Stimulated activated naive B cell treated with anti-CD40 and anti-IgM and Interleukin-4, amounts not matched to agents 10 μg/mL and 1 μg/mL and 100 μg/mL, for 72 hours (primary cell): ENCODE results near the gene RAET1G.

Experiments used
- ATAC-seq, 2 donors: fragments of 150-1000 bp; cut with Tn5 transposase; replicated peaks; 2 replicates each; pipeline ENCODE4 v1.10.0; 2021; ENCODE audit warnings: moderate library complexity in 1 of 2
- DNase-seq: peaks from one replicate; pipeline ENCODE4 v3.0.0; 2021
- H3K27ac Mint-ChIP-seq: one replicate; pipeline ENCODE4 v1.8.0; 2022; ENCODE audit warnings: mild to moderate bottlenecking, mixed read lengths
- H3K27me3 Mint-ChIP-seq, 2 donors: one replicate each; pipeline ENCODE4 v1.8.0; 2022; ENCODE audit warnings: mixed read lengths in 2 of 2
- H3K36me3 Mint-ChIP-seq, 2 donors: one replicate each; pipeline ENCODE4 v1.8.0; 2022; ENCODE audit warnings: mixed read lengths in 2 of 2, mild to moderate bottlenecking in 1 of 2
- H3K4me1 Mint-ChIP-seq, 2 donors: one replicate each; pipeline ENCODE4 v1.8.0; 2022; ENCODE audit warnings: mixed read lengths in 2 of 2, mild to moderate bottlenecking in 1 of 2
- H3K4me3 Mint-ChIP-seq, 2 donors: one replicate each; pipeline ENCODE4 v1.8.0; 2022; ENCODE audit warnings: mild to moderate bottlenecking in 2 of 2, mixed read lengths in 2 of 2, moderate library complexity in 1 of 2
- H3K9me3 Mint-ChIP-seq, 2 donors: one replicate each; pipeline ENCODE4 v1.8.0; 2022; ENCODE audit warnings: mixed read lengths in 2 of 2, mild to moderate bottlenecking in 1 of 2

Gene RAET1G

GRCh38 chr6:149906405-149906804 is 16.5 kb downstream of the RAET1G start:
- H3K27me3 Mint-ChIP-seq: peaks cover 34 to 53% of the 10 kb centered on the region in 2 donors
- no peak overlapping the region for H3K4me3 Mint-ChIP-seq
- ATAC-seq: no peak
- no peak for DNase-seq
- no peaks in the 10 kb centered on the region for H3K4me1 Mint-ChIP-seq
- no peak overlapping the region for H3K27ac Mint-ChIP-seq
- peaks cover 10 to 11% of the 10 kb centered on the region in 2 donors for H3K36me3 Mint-ChIP-seq
- H3K9me3 Mint-ChIP-seq: peaks cover 19 to 20% of the 10 kb centered on the region in 2 donors

GRCh38 chr6:149905911-149906371 is 17.0 kb downstream of the RAET1G start:
- Mint-ChIP-seq H3K9me3 (peaks cover 19 to 20% of the 10 kb centered on the region in 2 donors), H3K27me3 (peaks cover 33 to 51% of the 10 kb centered on the region in 2 donors), H3K4me3 (no peak overlapping the region), H3K4me1 (no peaks in the 10 kb centered on the region), H3K36me3 (peaks cover 10 to 11% of the 10 kb centered on the region in 2 donors), H3K27ac (no peak overlapping the region)
- DNase-seq: no peak
- ATAC-seq: no peak

GRCh38 chr6:149905371-149905910 is 17.5 kb downstream of the RAET1G start:
- Mint-ChIP-seq H3K4me1 (no peaks in the 10 kb centered on the region), H3K36me3 (peaks cover 10 to 11% of the 10 kb centered on the region in 2 donors), H3K9me3 (peaks cover 19 to 20% of the 10 kb centered on the region in 2 donors), H3K4me3 (no peak overlapping the region), H3K27ac (no peak overlapping the region), H3K27me3 (peaks cover 32 to 51% of the 10 kb centered on the region in 2 donors)
- no peak for DNase-seq
- no peak for ATAC-seq

- Mint-ChIP-seq H3K27ac (no peak overlapping the region), H3K9me3 (peaks cover 17 to 20% of the 10 kb centered on the region in 2 donors), H3K4me1 (no peaks in the 10 kb centered on the region), H3K27me3 (peaks cover 26 to 48% of the 10 kb centered on the region in 2 donors), H3K4me3 (no peak overlapping the region), H3K36me3 (peaks cover 8 to 11% of the 10 kb centered on the region in 2 donors)
- DNase-seq: no peak
- ATAC-seq: no peak
Measured at GRCh38 chr6:149904661-149905370, 18.1 kb downstream of the RAET1G start.

GRCh38 chr6:149903938-149904611 is 18.8 kb downstream of the RAET1G start:
- DNase-seq: no peak
- Mint-ChIP-seq H3K4me3 (no peak overlapping the region), H3K36me3 (peaks cover 8 to 10% of the 10 kb centered on the region in 2 donors), H3K27me3 (peaks cover 28 to 47% of the 10 kb centered on the region in 2 donors), H3K9me3 (peaks cover 15% of the 10 kb centered on the region in 2 donors), H3K27ac (no peak overlapping the region), H3K4me1 (no peaks in the 10 kb centered on the region)
- no peak for ATAC-seq

- no peaks in the 10 kb centered on the region for H3K36me3 Mint-ChIP-seq
- no peak for ATAC-seq
Measured at GRCh38 chr6:149901444-149902140, 21.3 kb downstream of the RAET1G start.

GRCh38 chr6:149900620-149901443 is 22.1 kb downstream of the RAET1G start:
- peaks cover 42 to 61% of the 10 kb centered on the region in 2 donors for H3K27me3 Mint-ChIP-seq
- no peak for ATAC-seq
- no peaks in the 10 kb centered on the region for H3K36me3 Mint-ChIP-seq
- DNase-seq: no peak
- H3K9me3 Mint-ChIP-seq: no peaks in the 10 kb centered on the region
- H3K4me3 Mint-ChIP-seq: no peak overlapping the region
- H3K4me1 Mint-ChIP-seq: peaks cover 2 to 5% of the 10 kb centered on the region in 2 donors
- H3K27ac Mint-ChIP-seq: no peak overlapping the region

More at GRCh38 chr6:149901444-149902140, 21.3 kb downstream of the RAET1G start:
- no peak overlapping the region for H3K4me3 Mint-ChIP-seq
- H3K4me1 Mint-ChIP-seq: peaks cover 2 to 5% of the 10 kb centered on the region in 2 donors
- H3K27me3 Mint-ChIP-seq: peaks cover 39 to 58% of the 10 kb centered on the region in 2 donors
- H3K27ac Mint-ChIP-seq: no peak overlapping the region
- no peak for DNase-seq
- H3K9me3 Mint-ChIP-seq: no peaks in the 10 kb centered on the region

- DNase-seq (no peak), ATAC-seq (no peak)
- H3K27ac Mint-ChIP-seq: no peak overlapping the region
- peaks cover 42 to 57% of the 10 kb centered on the region in 2 donors for H3K27me3 Mint-ChIP-seq
- no peaks in the 10 kb centered on the region for H3K36me3 Mint-ChIP-seq
- no peak overlapping the region for H3K4me3 Mint-ChIP-seq
- peaks cover 2 to 5% of the 10 kb centered on the region in 2 donors for H3K4me1 Mint-ChIP-seq
- no peaks in the 10 kb centered on the region for H3K9me3 Mint-ChIP-seq
Measured at GRCh38 chr6:149899926-149900619, 22.8 kb downstream of the RAET1G start.

GRCh38 chr6:149899486-149899885 is 23.4 kb downstream of the RAET1G start:
- Mint-ChIP-seq H3K36me3 (no peaks in the 10 kb centered on the region), H3K27me3 (peaks cover 42 to 57% of the 10 kb centered on the region in 2 donors), H3K4me1 (peaks cover 2 to 5% of the 10 kb centered on the region in 2 donors), H3K9me3 (no peaks in the 10 kb centered on the region), H3K4me3 (no peak overlapping the region), H3K27ac (no peak overlapping the region)
- DNase-seq (no peak), ATAC-seq (no peak)

- no peak for DNase-seq
- Mint-ChIP-seq H3K4me3 (no peak overlapping the region), H3K4me1 (peaks cover 2 to 5% of the 10 kb centered on the region in 2 donors), H3K27ac (no peak overlapping the region), H3K9me3 (no peaks in the 10 kb centered on the region), H3K36me3 (no peaks in the 10 kb centered on the region), H3K27me3 (peaks cover 46 to 59% of the 10 kb centered on the region in 2 donors)
- no peak for ATAC-seq
Measured at GRCh38 chr6:149898966-149899365, 24.0 kb downstream of the RAET1G start.

- H3K4me1 Mint-ChIP-seq: peaks cover 2 to 5% of the 10 kb centered on the region in 2 donors
- peaks cover 48 to 64% of the 10 kb centered on the region in 2 donors for H3K27me3 Mint-ChIP-seq
- DNase-seq (no peak), ATAC-seq (no peak)
- H3K36me3 Mint-ChIP-seq: no peaks in the 10 kb centered on the region
- no peak within 1 kb of the TSS for H3K4me3 Mint-ChIP-seq
- H3K27ac Mint-ChIP-seq: no peak within 1 kb of the TSS
- H3K9me3 Mint-ChIP-seq: no peaks in the 10 kb centered on the region
Measured at GRCh38 chr6:149897855-149898744, 24.8 kb downstream of the RAET1G start, which contains the start of gene RAET1E. Gene RAET1E, minus strand, starts transcription at chr6:149898113. Its CDS starts 7,212 bp downstream, at chr6:149890901.

GRCh38 chr6:149897015-149897697 is 25.8 kb downstream of the RAET1G start:
- Mint-ChIP-seq H3K9me3 (no peaks in the 10 kb centered on the region), H3K36me3 (no peaks in the 10 kb centered on the region), H3K27ac (no peak overlapping the region), H3K4me1 (peaks cover 2 to 5% of the 10 kb centered on the region in 2 donors), H3K4me3 (no peak overlapping the region), H3K27me3 (peaks cover 53 to 64% of the 10 kb centered on the region in 2 donors)
- DNase-seq (no peak), ATAC-seq (no peak)
